GM12873 (cell line): ENCODE data around the gene IQCH.

Experiments used
- TF ChIP-seq, protein P1 (sequence below): IDR thresholded peaks from 2 replicates; pipeline ENCODE4 v1.5.1; 2012; ENCODE audit warnings: low read depth, mild to moderate bottlenecking, moderate library complexity, low read length, control low read depth; ENCODE audit not compliant: insufficient read depth; ENCODE audit errors: missing control alignments

Gene IQCH

DNA sequence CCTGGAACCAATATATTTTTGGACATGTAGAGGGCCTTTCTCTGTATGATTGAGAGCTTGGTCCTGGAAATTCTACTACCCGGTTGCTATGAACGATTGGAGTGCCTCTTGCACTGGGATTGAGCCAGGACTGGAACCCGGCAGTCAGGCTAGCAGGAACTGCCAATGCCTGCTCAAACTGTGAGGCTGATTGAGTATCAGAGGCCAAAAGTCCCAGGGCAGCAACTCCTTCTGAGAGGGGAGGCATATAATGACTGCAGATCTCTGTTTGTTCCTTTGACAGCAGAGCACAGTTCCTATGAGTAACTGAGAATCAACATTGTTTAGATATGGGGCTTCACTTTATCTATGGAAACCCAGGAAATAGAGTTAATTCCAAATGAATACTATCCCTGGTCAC is 12.9 kb downstream of the IQCH start:
- TF ChIP-seq, protein P1, sequence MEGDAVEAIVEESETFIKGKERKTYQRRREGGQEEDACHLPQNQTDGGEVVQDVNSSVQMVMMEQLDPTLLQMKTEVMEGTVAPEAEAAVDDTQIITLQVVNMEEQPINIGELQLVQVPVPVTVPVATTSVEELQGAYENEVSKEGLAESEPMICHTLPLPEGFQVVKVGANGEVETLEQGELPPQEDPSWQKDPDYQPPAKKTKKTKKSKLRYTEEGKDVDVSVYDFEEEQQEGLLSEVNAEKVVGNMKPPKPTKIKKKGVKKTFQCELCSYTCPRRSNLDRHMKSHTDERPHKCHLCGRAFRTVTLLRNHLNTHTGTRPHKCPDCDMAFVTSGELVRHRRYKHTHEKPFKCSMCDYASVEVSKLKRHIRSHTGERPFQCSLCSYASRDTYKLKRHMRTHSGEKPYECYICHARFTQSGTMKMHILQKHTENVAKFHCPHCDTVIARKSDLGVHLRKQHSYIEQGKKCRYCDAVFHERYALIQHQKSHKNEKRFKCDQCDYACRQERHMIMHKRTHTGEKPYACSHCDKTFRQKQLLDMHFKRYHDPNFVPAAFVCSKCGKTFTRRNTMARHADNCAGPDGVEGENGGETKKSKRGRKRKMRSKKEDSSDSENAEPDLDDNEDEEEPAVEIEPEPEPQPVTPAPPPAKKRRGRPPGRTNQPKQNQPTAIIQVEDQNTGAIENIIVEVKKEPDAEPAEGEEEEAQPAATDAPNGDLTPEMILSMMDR: no peak

- TF ChIP-seq, protein P1: no peak
Measured at GRCh38 chr15:67267951-67268941, 13.7 kb downstream of the IQCH start.

DNA sequence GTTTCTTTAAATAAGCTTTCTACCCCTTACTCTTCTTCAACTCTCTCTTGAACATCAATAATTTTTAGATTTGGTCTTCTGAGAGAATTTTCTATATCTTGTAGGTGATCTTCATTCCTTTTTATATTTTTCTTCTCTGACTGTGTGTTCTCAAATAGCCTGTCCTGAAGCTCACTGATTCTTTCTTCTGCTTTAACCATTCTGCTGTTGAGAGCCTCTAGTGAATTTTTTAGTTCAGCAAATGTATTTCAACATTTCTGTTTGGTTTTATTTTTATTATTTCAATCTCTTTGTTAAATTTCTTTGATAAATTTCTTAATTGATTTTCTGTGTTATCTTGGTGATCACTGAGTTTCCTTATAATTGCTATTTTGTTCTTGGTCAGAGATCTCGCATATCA is 19.6 kb downstream of the IQCH start:
- TF ChIP-seq, protein P1: no peak

GRCh38 chr15:67276666-67277065 is 22.1 kb downstream of the IQCH start:
- TF ChIP-seq, protein P1: no peak

GRCh38 chr15:67280217-67280616 is 25.6 kb downstream of the IQCH start:
- TF ChIP-seq, protein P1: no peak

DNA sequence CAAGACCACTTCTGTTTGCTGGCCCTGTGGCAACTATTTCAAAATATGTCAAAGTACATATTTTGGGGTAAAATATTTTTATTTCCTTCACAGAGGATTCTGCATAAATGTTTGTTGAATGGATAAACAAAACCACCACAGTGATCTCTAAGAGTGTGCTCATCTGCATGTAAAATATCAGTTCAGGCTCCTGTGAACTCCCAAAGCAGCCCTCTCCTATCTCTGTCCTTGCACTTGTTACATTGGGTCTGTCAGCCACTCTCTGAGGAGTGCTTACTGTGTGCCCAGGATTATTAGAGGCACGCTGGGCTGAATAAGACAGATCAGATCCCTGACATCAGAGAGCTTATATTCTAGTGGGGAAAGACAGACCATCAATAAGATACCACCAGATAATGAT is 27.1 kb downstream of the IQCH start:
- TF ChIP-seq, protein P1: no peak

- TF ChIP-seq, protein P1: no peak
Measured at GRCh38 chr15:67290319-67290718, 35.7 kb downstream of the IQCH start.
